PC-9 (cell line): ENCODE results near the gene HCAR1. TPM values are rescaled to one million over a fixed set of nuclear protein-coding genes. Genes with fewer than 3 reads are reported as not detected.

Source experiments
- BruUV-seq: library from RNA; stranded (reverse); fragments of 400-500 nt; replicated peaks from 2 replicates; lab custom pipeline; 2021; lab: Mats Ljungman, UMichigan
- CTCF ChIA-PET: fragments of 300-600 bp; sonication (Branson Sonifier 250); formaldehyde crosslinking; loops from one replicate; lab custom pipeline; 2022; ENCODE audit warnings: antibody characterized with exemption; lab: Charles Lee
- POLR2A ChIA-PET: fragments of 300-600 bp; sonication (Branson Sonifier 250); formaldehyde crosslinking; loops from one replicate; lab custom pipeline; 2022; ENCODE audit warnings: antibody characterized with exemption; ENCODE audit not compliant: unreplicated experiment; lab: Charles Lee
- DNase-seq, 2 experiments: peaks; one replicate each; pipeline versions ENCODE4 v3.0.0 to v3.0.0-alpha.2; 2015 to 2022; ENCODE audit warnings: mixed read lengths in 1 of 2
- H2AFZ ChIP-seq: fragments of 200-600 bp; sonication (generic); 2 replicates; pipeline ENCODE4 v1.8.1; 2017; ENCODE audit warnings: antibody characterized with exemption
- H3F3A ChIP-seq: fragments of 200-600 bp; sonication (generic); 2 replicates; pipeline ENCODE4 v1.8.1; 2017; ENCODE audit warnings: antibody characterized with exemption, mild to moderate bottlenecking, low read depth; ENCODE audit not compliant: insufficient read depth
- H3K27ac ChIP-seq: fragments of 200-600 bp; sonication (generic); 2 replicates; pipeline ENCODE4 v1.6.1; 2016; ENCODE audit warnings: mixed run types
- H3K27me3 ChIP-seq: fragments of 200-600 bp; sonication (generic); 2 replicates; pipeline ENCODE4 v1.6.1; 2016; ENCODE audit warnings: low read depth, mixed run types; ENCODE audit not compliant: insufficient read depth
- H3K36me3 ChIP-seq: fragments of 200-600 bp; sonication (generic); 2 replicates; pipeline ENCODE4 v1.6.1; 2016; ENCODE audit warnings: low read depth, mixed run types
- H3K4me1 ChIP-seq: fragments of 200-600 bp; sonication (generic); replicated peaks from 2 replicates; pipeline ENCODE4 v1.6.1; 2016; ENCODE audit warnings: mixed run types; ENCODE audit not compliant: insufficient read depth
- H3K4me2 ChIP-seq: fragments of 200-600 bp; sonication (generic); 2 replicates; pipeline ENCODE4 v1.6.1; 2017; ENCODE audit warnings: mixed run types
- H3K4me3 ChIP-seq: fragments of 200-600 bp; sonication (generic); 2 replicates; pipeline ENCODE4 v1.6.1; 2016; ENCODE audit warnings: mixed run types
- H3K79me2 ChIP-seq: fragments of 200-600 bp; sonication (generic); 2 replicates; pipeline ENCODE4 v1.6.1; 2017; ENCODE audit warnings: low read depth, mixed run types
- H3K9me2 ChIP-seq: fragments of 200-600 bp; sonication (generic); 2 replicates; pipeline ENCODE4 v1.8.1; 2017; ENCODE audit warnings: mild to moderate bottlenecking; ENCODE audit not compliant: insufficient read depth
- H3K9me3 ChIP-seq: fragments of 200-600 bp; sonication (generic); 2 replicates; pipeline ENCODE4 v1.8.1; 2016; ENCODE audit warnings: low read depth; ENCODE audit not compliant: insufficient read depth
- H4K20me1 ChIP-seq: fragments of 200-600 bp; sonication (generic); 2 replicates; pipeline ENCODE4 v1.8.1; 2017; ENCODE audit not compliant: insufficient read depth
- CTCF ChIP-seq: fragments of 200-600 bp; sonication (generic); conservative IDR thresholded peaks from 2 replicates; pipeline ENCODE4 v1.6.1; 2017; ENCODE audit warnings: mixed run types, antibody characterized with exemption, mild to moderate bottlenecking, moderate library complexity
- EZH2 ChIP-seq: fragments of 200-600 bp; sonication (generic); IDR thresholded peaks from 2 replicates; pipeline ENCODE4 v1.8.0; 2017; ENCODE audit warnings: antibody characterized with exemption, low read depth
- intact Hi-C: fragments of 100-400 bp; cut with micrococcal nuclease; formaldehyde crosslinking; loops from one replicate; pipeline ENCODE4 v1.10.0; 2022; ENCODE audit not compliant: unreplicated experiment
- total RNA-seq: library from RNA; stranded (reverse); gene quantifications from 2 replicates; pipeline ENCODE4 v1.2.3, GENCODE V29; 2021

The HCAR1 gene
- total RNA-seq, 1 experiment from 2014 or later: 5.2 TPM

GRCh38 chr12:122740351-122740750, 9.7 kb upstream of the HCAR1 start:
- no peaks in the 10 kb centered on the region for H3K9me2 ChIP-seq
- POLR2A ChIA-PET: interaction anchor here (0.6 kb wide), 1 partner anchor 57 kb away, joined by 3 read pairs; no protein-coding TSS in a partner anchor
- no peaks in the 10 kb centered on the region for H3K36me3 ChIP-seq
- TF ChIP-seq CTCF (no peak), EZH2 (no peak)
- BruUV-seq: no TSS peak
- no peaks in the 10 kb centered on the region for H3K27me3 ChIP-seq
- H3K4me2 ChIP-seq: no peak overlapping the region
- DNase-seq: no peak
- H3K4me3 ChIP-seq: no peak overlapping the region
- no peaks in the 10 kb centered on the region for H3F3A ChIP-seq
- H2AFZ ChIP-seq: no peak overlapping the region
- intact Hi-C loops: no loop called here
- CTCF ChIA-PET: no interaction called here
- H4K20me1 ChIP-seq: no peaks in the 10 kb centered on the region
- no peaks in the 10 kb centered on the region for H3K4me1 ChIP-seq
- no peaks in the 10 kb centered on the region for H3K79me2 ChIP-seq
- no peaks in the 10 kb centered on the region for H3K9me3 ChIP-seq
- no peak overlapping the region for H3K27ac ChIP-seq

- CTCF ChIA-PET: interaction anchor here (0.6 kb wide), 1 partner anchor 168 kb away, joined by 4 read pairs; no protein-coding TSS in a partner anchor
Observed at GRCh38 chr12:122738571-122738970, 7.9 kb upstream of the HCAR1 start.

GRCh38 chr12:122732611-122733010, 2.0 kb upstream of the HCAR1 start:
- H3K9me3 ChIP-seq: no peaks in the 10 kb centered on the region
- H3K4me3 ChIP-seq: no peak overlapping the region
- no peak overlapping the region for H3K27ac ChIP-seq
- H3K27me3 ChIP-seq: no peaks in the 10 kb centered on the region
- H3K4me2 ChIP-seq: no peak overlapping the region
- H3K4me1 ChIP-seq: peaks cover 17% of the 10 kb centered on the region
- intact Hi-C loops: no loop called here
- H3F3A ChIP-seq: peaks cover 26% of the 10 kb centered on the region
- ChIA-PET CTCF (interaction anchor here (0.5 kb wide), 1 partner anchor 21 kb away, joined by 22 read pairs; no protein-coding TSS in a partner anchor), POLR2A (no interaction called here)
- no peak for DNase-seq
- TF ChIP-seq CTCF (no peak), EZH2 (no peak)
- no peaks in the 10 kb centered on the region for H4K20me1 ChIP-seq
- H2AFZ ChIP-seq: no peak overlapping the region
- H3K79me2 ChIP-seq: peaks cover 37% of the 10 kb centered on the region
- no TSS peak for BruUV-seq
- no peaks in the 10 kb centered on the region for H3K9me2 ChIP-seq
- H3K36me3 ChIP-seq: no peaks in the 10 kb centered on the region

More at GRCh38 chr12:122738571-122738970, 7.9 kb upstream of the HCAR1 start:
- Histone ChIP-seq H3K36me3 (no peaks in the 10 kb centered on the region), H3K79me2 (no peaks in the 10 kb centered on the region), H3K4me1 (no peaks in the 10 kb centered on the region), H3K9me3 (no peaks in the 10 kb centered on the region), H3K27ac (no peak overlapping the region), H3K4me2 (no peak overlapping the region), H2AFZ (no peak overlapping the region), H3K27me3 (no peaks in the 10 kb centered on the region), H3F3A (0 out of 2 replicates have a peak, but pooled peaks cover 4% of the 10 kb centered on the region), H3K9me2 (no peaks in the 10 kb centered on the region), H3K4me3 (no peak overlapping the region), H4K20me1 (no peaks in the 10 kb centered on the region)
- TF ChIP-seq CTCF: no peak
- TF ChIP-seq EZH2: no peak
- intact Hi-C loops: no loop called here
- DNase-seq: no peak
- BruUV-seq: no TSS peak
- POLR2A ChIA-PET: no interaction called here
